WTC11 (cell line): ENCODE measurements around the gene SPOCD1.

Experiments used
- CREB1 ChIP-seq: sonication (generic); formaldehyde crosslinking; IDR thresholded peaks from 2 replicates; pipeline ENCODE4 v1.8.0; 2023; ENCODE audit warnings: mild to moderate bottlenecking, missing genetic modification reagents
- CTCF ChIP-seq: fragments of 200-600 bp; IDR thresholded peaks from 2 replicates; pipeline ENCODE4 v1.8.0; 2022; ENCODE audit warnings: antibody characterized with exemption

GRCh38 chr1:31792541-31792940 is 23.3 kb downstream of the SPOCD1 start:
- TF ChIP-seq CTCF (no peak), CREB1 (CRISPR knock-in tag) (no peak)
